ENCODE results near the gene SPTY2D1.
A peak's percentile ranks its signal among the peaks of the same experiment; 100 is the strongest.

The SPTY2D1 gene

GRCh38 chr11:18588297-18589252 is 45.6 kb downstream of the SPTY2D1 start, which contains the start of gene UEVLD:
Gene UEVLD, minus strand, starts transcription at chr11:18588734. Its CDS starts 80 bp downstream, at chr11:18588654.
- H2AK5ac ChIP-seq (ENCODE audit: low read length), result peak within 1 kb of the TSS; percentile 87
- no peaks in the 10 kb centered on the region for H3K9me3 ChIP-seq (ENCODE audit: insufficient read depth, low read depth, low read length)
- H4K91ac ChIP-seq (ENCODE audit: low read depth, low read length), result peak within 1 kb of the TSS; percentile 88
- peak within 1 kb of the TSS; percentile 99 for H4K12ac ChIP-seq (ENCODE audit: low read depth, low read length)
- H3K79me1 ChIP-seq (ENCODE audit: low read length), result peaks cover 8% of the 10 kb centered on the region
- H2BK120ac ChIP-seq (ENCODE audit: insufficient read depth, low read length, poor library complexity), result peak within 1 kb of the TSS; percentile 79
- peak within 1 kb of the TSS; percentile 99 for H3K14ac ChIP-seq (ENCODE audit: low read length)
- H3K27ac ChIP-seq (ENCODE audit: low read depth, low read length), result peak within 1 kb of the TSS; percentile 51
- H3K4me3 ChIP-seq (ENCODE audit: low read depth, low read length), result peak within 1 kb of the TSS; percentile 96
- peak; percentile 87 to 95 for DNase-seq
- no peaks in the 10 kb centered on the region for H3K27me3 ChIP-seq (ENCODE audit: insufficient read depth, low read length)
- H3K4ac ChIP-seq (ENCODE audit: low read depth, low read length), result peak within 1 kb of the TSS; percentile 98
- no peak within 1 kb of the TSS for H3K23ac ChIP-seq (ENCODE audit: low read length)
- H2AFZ ChIP-seq (ENCODE audit: insufficient read depth, low read length, poor library complexity), result peak within 1 kb of the TSS; percentile 97
- no peak within 1 kb of the TSS for H2BK12ac ChIP-seq (ENCODE audit: low read length)
- peaks cover 5% of the 10 kb centered on the region for H3K79me2 ChIP-seq (ENCODE audit: control insufficient read depth, insufficient read depth, low read length, poor library complexity)
- peak within 1 kb of the TSS; percentile 89 for H3K9ac ChIP-seq (ENCODE audit: low read length)
- H3K4me1 ChIP-seq (ENCODE audit: control insufficient read depth in 1 of 2, insufficient read depth in 2 of 2, low read length in 2 of 2), result peaks cover 0 to 8% of the 10 kb centered on the region in 2 experiments
- no CpG with 5 or more reads among the region's 50 CpGs for WGBS (ENCODE audit: extremely low coverage, insufficient coverage, insufficient read length)
- H3K18ac ChIP-seq (ENCODE audit: low read length), result peak within 1 kb of the TSS; percentile 95
- H3K36me3 ChIP-seq (ENCODE audit: control insufficient read depth in 1 of 2, insufficient read depth in 2 of 2, low read length in 2 of 2), result no peaks in the 10 kb centered on the region
- peak within 1 kb of the TSS; percentile 81 for H2BK5ac ChIP-seq (ENCODE audit: low read depth, low read length, poor library complexity)
- peak within 1 kb of the TSS; percentile 60 for H3K4me2 ChIP-seq (ENCODE audit: low read length)
- peak within 1 kb of the TSS; percentile 99 for H4K8ac ChIP-seq (ENCODE audit: low read depth, low read length)

GRCh38 chr11:18581825-18582224 is 52.3 kb downstream of the SPTY2D1 start:
- H2AK5ac ChIP-seq (ENCODE audit: low read length), result no peak overlapping the region
- no peak for DNase-seq
- H2BK120ac ChIP-seq (ENCODE audit: insufficient read depth, low read length, poor library complexity), result no peak overlapping the region
- no peak overlapping the region for H2BK12ac ChIP-seq (ENCODE audit: low read length)
- H3K4ac ChIP-seq (ENCODE audit: low read depth, low read length), result no peak overlapping the region
- H3K4me3 ChIP-seq (ENCODE audit: low read depth, low read length), result no peak overlapping the region
- no peaks in the 10 kb centered on the region for H3K27me3 ChIP-seq (ENCODE audit: insufficient read depth, low read length)
- H3K14ac ChIP-seq (ENCODE audit: low read length), result no peak overlapping the region
- H3K18ac ChIP-seq (ENCODE audit: low read length), result no peak overlapping the region
- no peak overlapping the region for H3K27ac ChIP-seq (ENCODE audit: low read depth, low read length)
- no peak overlapping the region for H4K12ac ChIP-seq (ENCODE audit: low read depth, low read length)
- no peak overlapping the region for H3K9ac ChIP-seq (ENCODE audit: low read length)
- no CpG with 5 or more reads among the region's 1 CpG for WGBS (ENCODE audit: extremely low coverage, insufficient coverage, insufficient read length)
- H2AFZ ChIP-seq (ENCODE audit: insufficient read depth, low read length, poor library complexity), result no peak overlapping the region
- H3K4me2 ChIP-seq (ENCODE audit: low read length), result no peak overlapping the region
- H3K79me2 ChIP-seq (ENCODE audit: control insufficient read depth, insufficient read depth, low read length, poor library complexity), result no peaks in the 10 kb centered on the region
- no peak overlapping the region for H3K23ac ChIP-seq (ENCODE audit: low read length)
- H4K91ac ChIP-seq (ENCODE audit: low read depth, low read length), result no peak overlapping the region
- no peak overlapping the region for H4K8ac ChIP-seq (ENCODE audit: low read depth, low read length)
- no peaks in the 10 kb centered on the region for H3K4me1 ChIP-seq (ENCODE audit: control insufficient read depth in 1 of 2, insufficient read depth in 2 of 2, low read length in 2 of 2)
- H2BK5ac ChIP-seq (ENCODE audit: low read depth, low read length, poor library complexity), result no peak overlapping the region
- no peaks in the 10 kb centered on the region for H3K79me1 ChIP-seq (ENCODE audit: low read length)
- H3K36me3 ChIP-seq (ENCODE audit: control insufficient read depth in 1 of 2, insufficient read depth in 2 of 2, low read length in 2 of 2), result peaks cover 2 to 4% of the 10 kb centered on the region in 2 experiments
- H3K9me3 ChIP-seq (ENCODE audit: insufficient read depth, low read depth, low read length), result no peaks in the 10 kb centered on the region

GRCh38 chr11:18580113-18580766 is 53.9 kb downstream of the SPTY2D1 start:
- Histone ChIP-seq H3K27me3 (ENCODE audit: insufficient read depth, low read length) (no peaks in the 10 kb centered on the region), H3K79me2 (ENCODE audit: control insufficient read depth, insufficient read depth, low read length, poor library complexity) (no peaks in the 10 kb centered on the region), H3K9ac (ENCODE audit: low read length) (no peak overlapping the region), H3K9me3 (ENCODE audit: insufficient read depth, low read depth, low read length) (no peaks in the 10 kb centered on the region), H3K4me1 (ENCODE audit: control insufficient read depth in 1 of 2, insufficient read depth in 2 of 2, low read length in 2 of 2) (no peaks in the 10 kb centered on the region), H2AFZ (ENCODE audit: insufficient read depth, low read length, poor library complexity) (no peak overlapping the region), H3K4me3 (ENCODE audit: low read depth, low read length) (no peak overlapping the region), H3K4me2 (ENCODE audit: low read length) (no peak overlapping the region), H3K4ac (ENCODE audit: low read depth, low read length) (no peak overlapping the region), H2AK5ac (ENCODE audit: low read length) (no peak overlapping the region), H2BK5ac (ENCODE audit: low read depth, low read length, poor library complexity) (no peak overlapping the region), H3K18ac (ENCODE audit: low read length) (no peak overlapping the region), H4K12ac (ENCODE audit: low read depth, low read length) (no peak overlapping the region), H3K27ac (ENCODE audit: low read depth, low read length) (no peak overlapping the region), H3K14ac (ENCODE audit: low read length) (no peak overlapping the region), H4K8ac (ENCODE audit: low read depth, low read length) (no peak overlapping the region), H2BK120ac (ENCODE audit: insufficient read depth, low read length, poor library complexity) (no peak overlapping the region), H3K23ac (ENCODE audit: low read length) (no peak overlapping the region), H3K36me3 (ENCODE audit: control insufficient read depth in 1 of 2, insufficient read depth in 2 of 2, low read length in 2 of 2) (peaks cover 10% of the 10 kb centered on the region in 2 experiments), H4K91ac (ENCODE audit: low read depth, low read length) (no peak overlapping the region), H2BK12ac (ENCODE audit: low read length) (no peak overlapping the region), H3K79me1 (ENCODE audit: low read length) (no peaks in the 10 kb centered on the region)
- DNase-seq, result no peak
- no CpG with 5 or more reads among the region's 2 CpGs for WGBS (ENCODE audit: extremely low coverage, insufficient coverage, insufficient read length)

- H3K79me2 ChIP-seq (ENCODE audit: control insufficient read depth, insufficient read depth, low read length, poor library complexity), result no peaks in the 10 kb centered on the region
- no peak overlapping the region for H2BK5ac ChIP-seq (ENCODE audit: low read depth, low read length, poor library complexity)
- H2BK120ac ChIP-seq (ENCODE audit: insufficient read depth, low read length, poor library complexity), result no peak overlapping the region
These were observed 55.1 kb downstream of the SPTY2D1 start for GRCh38 chr11:18578975-18579598.

More at GRCh38 chr11:18578975-18579598, 55.1 kb downstream of the SPTY2D1 start:
- Histone ChIP-seq H3K36me3 (ENCODE audit: control insufficient read depth in 1 of 2, insufficient read depth in 2 of 2, low read length in 2 of 2) (peaks cover 10 to 11% of the 10 kb centered on the region in 2 experiments), H3K9me3 (ENCODE audit: insufficient read depth, low read depth, low read length) (no peaks in the 10 kb centered on the region), H3K4me1 (ENCODE audit: control insufficient read depth in 1 of 2, insufficient read depth in 2 of 2, low read length in 2 of 2) (no peaks in the 10 kb centered on the region), H3K79me1 (ENCODE audit: low read length) (no peaks in the 10 kb centered on the region), H3K4me2 (ENCODE audit: low read length) (no peak overlapping the region), H2AFZ (ENCODE audit: insufficient read depth, low read length, poor library complexity) (no peak overlapping the region), H2AK5ac (ENCODE audit: low read length) (no peak overlapping the region), H2BK12ac (ENCODE audit: low read length) (no peak overlapping the region), H3K14ac (ENCODE audit: low read length) (no peak overlapping the region), H3K4ac (ENCODE audit: low read depth, low read length) (no peak overlapping the region), H3K23ac (ENCODE audit: low read length) (no peak overlapping the region), H3K9ac (ENCODE audit: low read length) (no peak overlapping the region), H3K27ac (ENCODE audit: low read depth, low read length) (no peak overlapping the region), H3K4me3 (ENCODE audit: low read depth, low read length) (no peak overlapping the region), H3K18ac (ENCODE audit: low read length) (no peak overlapping the region), H4K12ac (ENCODE audit: low read depth, low read length) (no peak overlapping the region), H3K27me3 (ENCODE audit: insufficient read depth, low read length) (no peaks in the 10 kb centered on the region), H4K8ac (ENCODE audit: low read depth, low read length) (no peak overlapping the region), H4K91ac (ENCODE audit: low read depth, low read length) (no peak overlapping the region)
- WGBS (ENCODE audit: extremely low coverage, insufficient coverage, insufficient read length), result no CpG with 5 or more reads among the region's 14 CpGs
- peak; percentile 7 to 67 for DNase-seq

Measured in trophoblast cell (in vitro differentiated cells and primary cell).